Hematopoietic multipotent progenitor cell (in vitro differentiated cells): ENCODE measurements around the gene DBH. TPM values are rescaled to one million over a fixed set of nuclear protein-coding genes. Genes with fewer than 3 reads are reported as not detected.

Experiments
- DNase-seq, 3 donors: peaks; one replicate each; pipeline ENCODE4 v3.0.0-alpha.2; 2011 to 2015; ENCODE audit warnings: low read depth in 2 of 3, low spot score in 2 of 3
- total RNA-seq: library from RNA; depleted of rRNA; stranded (reverse); fragments of >200 nt; gene quantifications from one replicate; pipeline ENCODE4 v1.2.3, GENCODE V29; 2012

Gene DBH
- total RNA-seq, 1 donor = not detected

GRCh38 chr9:133693116-133693515 lies 57.0 kb downstream of the DBH start:
- no peak for DNase-seq

DNA sequence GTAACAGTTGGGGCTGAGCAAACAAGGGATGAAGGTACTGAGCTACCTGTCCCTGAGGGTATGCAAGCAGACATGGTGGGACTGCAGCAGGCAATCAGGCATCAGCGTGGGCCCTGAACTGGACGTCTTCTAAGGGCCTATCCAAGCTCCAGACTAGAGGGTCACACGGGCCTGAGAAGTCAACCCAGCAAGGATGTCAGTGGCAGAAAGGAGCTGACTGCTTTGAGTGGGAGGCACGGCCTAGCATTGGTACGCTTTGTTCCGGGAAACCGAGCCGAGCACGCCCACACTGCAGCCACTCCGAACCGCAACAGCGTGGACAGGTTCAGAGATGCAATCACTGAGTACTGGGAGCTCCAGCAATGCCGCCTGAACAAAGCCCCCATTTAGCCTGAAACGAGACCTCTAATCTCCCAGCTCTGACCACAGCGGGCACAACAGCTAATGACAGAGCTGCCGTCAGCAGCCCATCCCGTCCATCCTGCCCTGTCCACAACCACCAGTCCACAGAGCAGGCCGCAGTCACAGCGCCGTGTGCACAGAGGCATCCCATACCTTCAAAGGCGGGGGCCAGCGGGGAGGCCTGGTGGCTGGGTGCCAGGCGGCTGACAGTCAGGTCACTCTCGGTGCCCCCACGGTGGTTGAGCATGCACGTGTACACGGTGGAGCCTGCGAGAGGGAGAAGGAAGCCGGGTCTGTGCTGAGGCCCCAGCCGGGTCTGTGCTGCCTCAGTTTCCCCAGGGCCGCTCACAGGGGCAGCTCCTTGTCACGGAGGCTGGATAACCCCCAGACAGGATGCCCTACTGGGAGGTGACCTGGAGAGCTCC lies 57.8 kb downstream of the DBH start:
- no peak for DNase-seq

DNA sequence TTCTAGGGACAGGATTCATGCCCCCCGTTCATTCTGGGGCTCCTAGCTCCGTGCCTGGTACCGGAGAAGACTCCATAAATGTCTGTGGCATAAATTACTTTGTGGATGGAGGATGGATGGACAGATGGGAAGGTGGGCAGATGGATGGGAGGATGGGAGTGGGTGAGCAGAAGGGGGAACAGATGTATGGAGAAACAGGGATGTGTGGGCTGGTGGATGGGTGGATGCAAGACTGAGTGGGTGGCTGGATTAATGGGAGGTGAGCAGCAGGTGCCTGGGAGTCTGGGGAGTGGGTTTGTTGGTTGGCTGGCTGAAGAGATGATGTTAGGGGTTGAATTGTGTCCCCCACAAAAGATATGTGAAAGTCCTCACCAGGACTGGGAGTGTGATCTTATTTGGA lies 58.5 kb downstream of the DBH start:
- DNase-seq = no peak

- DNase-seq = no peak
Observed at GRCh38 chr9:133696071-133696472, 59.9 kb downstream of the DBH start.

GRCh38 chr9:133699546-133699945 lies 63.4 kb downstream of the DBH start:
- no peak for DNase-seq

- no peak for DNase-seq
Observed at GRCh38 chr9:133700819-133701320, 64.7 kb downstream of the DBH start.

- no peak for DNase-seq
Observed at GRCh38 chr9:133701321-133701980, 65.3 kb downstream of the DBH start.

DNA sequence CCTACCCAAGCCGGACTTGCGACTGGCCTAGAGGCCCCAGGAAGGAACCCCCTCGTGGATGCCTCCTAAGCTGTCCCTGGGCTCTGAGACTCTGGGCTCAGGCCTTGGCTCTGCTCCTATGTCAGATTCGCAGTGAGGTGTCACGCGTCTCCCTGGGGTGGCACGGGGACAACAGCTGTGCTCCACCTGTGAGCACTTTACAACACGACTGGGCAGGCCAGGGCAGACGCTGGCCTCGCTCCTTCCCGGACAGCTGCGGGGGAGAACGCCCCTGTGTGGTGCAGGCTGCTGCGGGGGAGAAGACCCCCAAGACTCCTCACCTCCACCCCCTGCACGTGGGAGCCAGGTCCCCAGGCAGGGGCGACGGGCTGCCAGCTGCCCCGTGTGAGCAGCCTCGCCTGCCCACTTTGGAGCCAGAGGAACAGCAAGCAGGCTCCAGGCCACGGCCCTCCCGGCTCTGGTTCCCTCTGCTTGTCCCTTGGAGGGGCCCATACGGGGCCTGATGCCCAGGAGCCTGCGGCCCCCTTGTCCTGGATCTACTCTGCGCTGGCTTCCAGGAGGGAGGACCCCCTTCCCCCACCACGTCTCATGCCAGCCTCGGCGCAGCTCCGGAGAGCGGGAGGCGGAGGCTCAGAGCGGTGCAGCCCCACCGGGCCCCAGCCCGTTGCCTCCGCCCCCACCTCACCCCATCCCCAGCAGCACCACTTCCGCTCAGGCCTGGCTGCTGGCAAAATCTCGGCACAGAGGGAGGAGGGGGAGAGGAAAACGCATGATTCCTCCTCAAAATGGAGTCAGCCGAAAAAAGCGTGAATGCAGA lies 66.0 kb downstream of the DBH start:
- DNase-seq = peak in 2 of 3 donors; percentile 46 to 49

DNA sequence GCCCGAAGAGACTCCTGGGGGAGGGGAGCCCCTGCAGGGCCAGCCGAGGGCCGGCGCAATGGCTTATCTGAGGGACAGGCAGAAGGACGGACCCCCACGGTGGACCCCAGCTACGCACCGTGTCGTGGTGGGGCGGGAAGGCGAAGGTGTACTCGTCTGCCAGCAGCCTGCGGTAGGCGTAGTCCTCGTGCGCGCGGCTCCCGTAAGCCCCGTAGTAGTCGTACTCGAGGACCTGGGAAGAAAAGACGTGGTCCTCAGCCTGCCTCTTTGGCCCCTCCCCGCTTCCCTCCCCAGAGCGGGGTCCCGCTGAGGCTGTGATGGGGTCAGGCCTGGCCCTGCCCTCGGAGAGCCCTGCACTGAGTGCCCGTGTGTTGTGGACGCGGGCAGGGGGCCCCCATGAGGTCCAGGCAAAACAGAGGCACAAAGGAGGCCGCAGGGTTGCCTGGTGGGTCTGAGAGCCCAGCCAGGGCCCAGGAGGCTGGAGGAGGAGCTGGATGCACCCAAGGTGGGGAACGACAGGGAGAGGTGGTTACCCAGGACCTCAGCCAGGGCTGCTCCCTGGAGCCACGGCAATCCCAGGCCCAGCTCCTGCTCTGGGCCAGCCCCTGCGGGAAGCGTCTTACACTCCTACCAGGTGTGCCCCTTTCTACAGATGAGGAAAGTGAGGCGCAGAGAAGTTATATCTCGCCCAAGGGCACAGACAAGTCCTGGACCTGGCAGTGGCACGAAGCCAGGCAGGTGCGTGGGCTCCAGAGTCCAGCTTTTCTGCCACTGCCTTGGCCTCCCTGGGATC lies 66.8 kb downstream of the DBH start:
- no peak for DNase-seq

DNA sequence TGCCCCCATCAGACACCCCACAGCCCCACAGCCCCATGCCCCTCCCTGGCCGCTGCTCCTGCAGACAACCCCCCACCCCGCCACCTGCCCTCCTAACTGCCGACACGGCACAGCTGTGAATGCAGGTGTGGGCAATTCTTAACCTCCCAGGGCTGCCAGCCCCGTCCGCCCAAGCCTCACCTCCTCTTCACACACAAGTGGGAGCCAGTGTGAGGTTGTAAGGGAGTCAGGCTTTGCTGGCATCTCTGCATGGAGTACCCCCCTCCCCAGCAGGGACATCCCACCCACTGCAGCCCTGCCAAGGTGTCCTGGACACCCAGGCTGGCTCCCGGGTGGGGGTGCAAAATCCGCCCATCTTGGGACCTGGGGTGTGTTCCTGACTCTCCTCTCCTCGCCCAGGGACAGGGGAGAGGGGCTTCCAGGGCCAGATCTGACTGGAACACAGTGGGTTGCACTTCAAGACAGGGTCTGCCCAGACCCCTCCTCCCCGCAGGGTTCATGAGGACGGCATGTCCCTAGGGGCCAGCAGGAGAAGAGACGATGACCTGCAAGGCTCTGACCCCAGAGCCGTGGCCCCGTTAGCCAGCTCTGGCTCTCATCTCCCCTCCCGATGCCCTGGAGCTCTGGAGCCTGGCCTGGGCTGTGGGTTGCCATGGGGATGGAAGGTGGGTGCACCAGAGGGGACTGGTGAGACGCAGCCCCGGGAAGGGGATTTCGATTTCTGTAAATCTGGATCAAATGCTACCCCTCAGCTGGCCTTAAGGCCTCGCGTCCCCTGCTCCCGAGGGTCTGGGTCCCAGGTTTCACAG lies 67.6 kb downstream of the DBH start:
- no peak for DNase-seq

GRCh38 chr9:133704711-133705181 lies 68.6 kb downstream of the DBH start:
- DNase-seq = no peak

- DNase-seq = no peak
Observed at GRCh38 chr9:133705576-133705975, 69.4 kb downstream of the DBH start.

GRCh38 chr9:133706307-133707050 lies 70.3 kb downstream of the DBH start:
- DNase-seq = no peak

- no peak for DNase-seq
Observed at GRCh38 chr9:133707065-133707762, 71.1 kb downstream of the DBH start.

GRCh38 chr9:133707763-133708245 lies 71.6 kb downstream of the DBH start:
- no peak for DNase-seq

- DNase-seq = no peak
Observed at GRCh38 chr9:133708246-133709014, 72.3 kb downstream of the DBH start.
